Osteoblast (primary cell): Measurements from ENCODE around the gene OTULIN. TPM values are rescaled to one million over a fixed set of nuclear protein-coding genes. Genes with fewer than 3 reads are reported as not detected.

ENCODE experiments used
- DNase-seq: peaks from one replicate; pipeline ENCODE4 v3.0.0; 2011; ENCODE audit warnings: low spot score, mixed read lengths; ENCODE audit not compliant: insufficient read length; ENCODE audit errors: missing footprints
- H2AFZ ChIP-seq: 2 replicates; pipeline ENCODE4 v1.6.0; 2011; ENCODE audit warnings: mild to moderate bottlenecking, low read length
- H3K27ac ChIP-seq: 2 replicates; pipeline ENCODE4 v1.5.1; 2011; ENCODE audit warnings: mild to moderate bottlenecking, low read depth, low read length, moderate library complexity
- H3K27me3 ChIP-seq: 2 replicates; pipeline ENCODE4 v1.6.0; 2012; ENCODE audit warnings: mild to moderate bottlenecking, control low read depth, inconsistent platforms, low read length, moderate library complexity; ENCODE audit not compliant: insufficient read depth
- H3K36me3 ChIP-seq: 2 replicates; pipeline ENCODE4 v1.5.1; 2011; ENCODE audit warnings: mild to moderate bottlenecking, low read length, control low read depth, moderate library complexity; ENCODE audit not compliant: insufficient read depth
- H3K4me1 ChIP-seq: 2 replicates; pipeline ENCODE4 v1.5.1; 2011; ENCODE audit warnings: mild to moderate bottlenecking, low read length, control low read depth, moderate library complexity; ENCODE audit not compliant: insufficient read depth
- H3K4me2 ChIP-seq: 2 replicates; pipeline ENCODE4 v1.6.0; 2011; ENCODE audit warnings: mild to moderate bottlenecking, low read length; ENCODE audit not compliant: insufficient read depth
- H3K4me3 ChIP-seq: fragments of 200-600 bp; sonication (generic); 3 replicates; pipeline ENCODE4 v1.5.1; 2012; ENCODE audit warnings: mild to moderate bottlenecking, low read length, inconsistent platforms; ENCODE audit not compliant: insufficient read depth
- H3K79me2 ChIP-seq: 2 replicates; pipeline ENCODE4 v1.6.0; 2012; ENCODE audit warnings: mild to moderate bottlenecking, low read length, control low read depth, inconsistent platforms; ENCODE audit not compliant: insufficient read depth
- H3K9me3 ChIP-seq: 2 replicates; pipeline ENCODE4 v1.5.1; 2011; ENCODE audit warnings: low read depth, low read length, control low read depth
- H4K20me1 ChIP-seq: 2 replicates; pipeline ENCODE4 v1.6.0; 2012; ENCODE audit warnings: mild to moderate bottlenecking, low read length, control low read depth; ENCODE audit not compliant: insufficient read depth
- CTCF ChIP-seq: IDR thresholded peaks from 2 replicates; pipeline ENCODE4 v1.5.1; 2011; ENCODE audit warnings: mild to moderate bottlenecking, low read depth, low read length, moderate library complexity; ENCODE audit errors: extremely low read depth
- total RNA-seq: library from RNA; depleted of rRNA; stranded (reverse); fragments of >200 nt; gene quantifications from 2 replicates; pipeline ENCODE4 v1.2.3, GENCODE V29; 2012

Gene OTULIN
- total RNA-seq, 1 donor: 29.7 TPM

GRCh38 chr5:14687023-14687665, 22.6 kb downstream of the OTULIN start:
- Histone ChIP-seq H3K27me3 (no peaks in the 10 kb centered on the region), H3K4me1 (peaks cover 3% of the 10 kb centered on the region), H3K27ac (no peak overlapping the region), H4K20me1 (no peaks in the 10 kb centered on the region), H3K36me3 (peaks cover 58% of the 10 kb centered on the region), H2AFZ (no peak overlapping the region), H3K4me2 (no peak overlapping the region), H3K9me3 (no peaks in the 10 kb centered on the region), H3K4me3 (no peak overlapping the region), H3K79me2 (peaks cover 23% of the 10 kb centered on the region)
- DNase-seq: no peak
- TF ChIP-seq CTCF: peak; percentile 6

GRCh38 chr5:14693070-14693469, 28.6 kb downstream of the OTULIN start:
- H3K9me3 ChIP-seq: no peaks in the 10 kb centered on the region
- no peaks in the 10 kb centered on the region for H4K20me1 ChIP-seq
- H3K4me3 ChIP-seq: no peak overlapping the region
- H3K36me3 ChIP-seq: peaks cover 48% of the 10 kb centered on the region
- H3K4me2 ChIP-seq: no peak overlapping the region
- TF ChIP-seq CTCF: no peak
- no peaks in the 10 kb centered on the region for H3K27me3 ChIP-seq
- no peak overlapping the region for H3K27ac ChIP-seq
- no peak overlapping the region for H2AFZ ChIP-seq
- DNase-seq: no peak
- H3K4me1 ChIP-seq: no peaks in the 10 kb centered on the region
- H3K79me2 ChIP-seq: peaks cover 11% of the 10 kb centered on the region

GRCh38 chr5:14695152-14695551, 30.6 kb downstream of the OTULIN start:
- H3K36me3 ChIP-seq: peaks cover 28% of the 10 kb centered on the region

GRCh38 chr5:14696057-14696456, 31.5 kb downstream of the OTULIN start:
- no peak overlapping the region for H3K4me3 ChIP-seq
- H3K9me3 ChIP-seq: no peaks in the 10 kb centered on the region
- H3K4me2 ChIP-seq: no peak overlapping the region
- H2AFZ ChIP-seq: no peak overlapping the region
- no peak for DNase-seq
- no peak for TF ChIP-seq CTCF
- no peaks in the 10 kb centered on the region for H3K27me3 ChIP-seq
- no peaks in the 10 kb centered on the region for H4K20me1 ChIP-seq
- H3K36me3 ChIP-seq: peaks cover 21% of the 10 kb centered on the region
- peaks cover 4% of the 10 kb centered on the region for H3K4me1 ChIP-seq
- no peak overlapping the region for H3K27ac ChIP-seq
- H3K79me2 ChIP-seq: peaks cover 5% of the 10 kb centered on the region

More at GRCh38 chr5:14695152-14695551, 30.6 kb downstream of the OTULIN start:
- H2AFZ ChIP-seq: no peak overlapping the region
- no peak overlapping the region for H3K27ac ChIP-seq
- no peak overlapping the region for H3K4me3 ChIP-seq
- no peak for DNase-seq
- no peaks in the 10 kb centered on the region for H4K20me1 ChIP-seq
- no peaks in the 10 kb centered on the region for H3K9me3 ChIP-seq
- no peak overlapping the region for H3K4me2 ChIP-seq
- TF ChIP-seq CTCF: no peak
- H3K27me3 ChIP-seq: no peaks in the 10 kb centered on the region
- H3K4me1 ChIP-seq: no peaks in the 10 kb centered on the region
- H3K79me2 ChIP-seq: peaks cover 6% of the 10 kb centered on the region
